GM23338 (cell line): Measurements from ENCODE around the gene FUT1. TPM values are rescaled to one million over a fixed set of nuclear protein-coding genes. Genes with fewer than 3 reads are reported as not detected.

Experiments used
- ATAC-seq: fragments of 200-7000 bp; cut with Tn5 transposase; 3 replicates; pipeline ENCODE4 v1.9.1; 2020
- DNase-seq: peaks from one replicate; pipeline ENCODE4 v3.0.0-alpha.2; 2015; ENCODE audit warnings: low spot score
- H2AFZ ChIP-seq: fragments of 200-600 bp; sonication (generic); 2 replicates; pipeline ENCODE4 v1.8.0; 2016; ENCODE audit warnings: antibody characterized with exemption, mild to moderate bottlenecking, moderate library complexity
- H3F3A ChIP-seq: fragments of 200-600 bp; sonication (generic); replicated peaks from 2 replicates; pipeline ENCODE4 v1.8.0; 2017; ENCODE audit warnings: antibody characterized with exemption, mixed run types, low read depth
- H3K27ac ChIP-seq: fragments of 200-600 bp; sonication (generic); 2 replicates; pipeline ENCODE4 v1.6.1; 2016; ENCODE audit warnings: low read depth
- H3K27me3 ChIP-seq: fragments of 200-600 bp; sonication (generic); 2 replicates; pipeline ENCODE4 v1.8.0; 2016; ENCODE audit warnings: mild to moderate bottlenecking, mixed run types, moderate library complexity; ENCODE audit not compliant: insufficient read depth
- H3K36me3 ChIP-seq: fragments of 200-600 bp; sonication (generic); 2 replicates; pipeline ENCODE4 v1.8.0; 2016; ENCODE audit warnings: mild to moderate bottlenecking; ENCODE audit not compliant: insufficient read depth
- H3K4me1 ChIP-seq: fragments of 200-600 bp; sonication (generic); 2 replicates; pipeline ENCODE4 v1.8.0; 2016; ENCODE audit warnings: mild to moderate bottlenecking, moderate library complexity; ENCODE audit not compliant: insufficient read depth
- H3K4me2 ChIP-seq: fragments of 200-600 bp; sonication (generic); 2 replicates; pipeline ENCODE4 v1.7.1; 2017; ENCODE audit warnings: mixed run types
- H3K4me3 ChIP-seq: fragments of 200-600 bp; sonication (generic); 2 replicates; pipeline ENCODE4 v1.6.1; 2016; ENCODE audit warnings: mixed run types
- H3K79me2 ChIP-seq: fragments of 200-600 bp; sonication (generic); replicated peaks from 2 replicates; pipeline ENCODE4 v1.8.0; 2017; ENCODE audit warnings: mild to moderate bottlenecking; ENCODE audit not compliant: insufficient read depth
- H3K9me2 ChIP-seq: fragments of 200-600 bp; sonication (generic); 2 replicates; pipeline ENCODE4 v1.8.0; 2017; ENCODE audit not compliant: insufficient read depth
- H4K20me1 ChIP-seq: fragments of 200-600 bp; sonication (generic); replicated peaks from 2 replicates; pipeline ENCODE4 v1.8.0; 2017; ENCODE audit warnings: mild to moderate bottlenecking; ENCODE audit not compliant: insufficient read depth
- H3K27ac Mint-ChIP-seq: 2 replicates; pipeline ENCODE4 v1.8.0; 2020; ENCODE audit warnings: inconsistent platforms, mild to moderate bottlenecking, moderate library complexity, mixed read lengths
- H3K27me3 Mint-ChIP-seq: 3 replicates; pipeline ENCODE4 v1.8.0; 2022; ENCODE audit warnings: low read depth, mild to moderate bottlenecking, moderate library complexity, mixed read lengths, inconsistent platforms; ENCODE audit not compliant: insufficient read depth, poor library complexity
- H3K36me3 Mint-ChIP-seq: 3 replicates; pipeline ENCODE4 v1.8.0; 2021; ENCODE audit warnings: low read depth, mild to moderate bottlenecking, inconsistent platforms, moderate library complexity, mixed read lengths
- H3K4me1 Mint-ChIP-seq: 3 replicates; pipeline ENCODE4 v1.8.0; 2020; ENCODE audit warnings: mild to moderate bottlenecking, inconsistent platforms, mixed read lengths
- H3K4me3 Mint-ChIP-seq: 3 replicates; pipeline ENCODE4 v1.8.0; 2021; ENCODE audit warnings: moderate library complexity, mild to moderate bottlenecking, inconsistent platforms, mixed read lengths
- H3K9me3 Mint-ChIP-seq: 3 replicates; pipeline ENCODE4 v1.8.0; 2020; ENCODE audit warnings: moderate library complexity, mild to moderate bottlenecking, inconsistent platforms, mixed read lengths
- CREB1 ChIP-seq: fragments of 250-450 bp; sonication (Bioruptor Pico); IDR thresholded peaks from 2 replicates; pipeline ENCODE4 v1.5.0; 2020; ENCODE audit warnings: low read depth, mild to moderate bottlenecking, moderate library complexity
- JUNB ChIP-seq: IDR thresholded peaks from one replicate; pipeline ENCODE4 v1.6.1; 2016; ENCODE audit warnings: antibody characterized with exemption; ENCODE audit not compliant: unreplicated experiment
- NANOG ChIP-seq: IDR thresholded peaks from 2 replicates; pipeline ENCODE4 v1.6.1; 2016; ENCODE audit warnings: antibody characterized with exemption, borderline replicate concordance
- POLR2AphosphoS5 ChIP-seq: IDR thresholded peaks from 2 replicates; pipeline ENCODE4 v1.6.1; 2016; ENCODE audit warnings: antibody characterized with exemption, low read depth
- polyA plus RNA-seq: library from polyadenylated mRNA; unstranded; fragments of >200 nt; fragmentation: Nextera tagmentation; extraction: Ambion mirVana; gene quantifications from 2 replicates; pipeline ENCODE4 v1.2.1, GENCODE V29; 2016
- total RNA-seq: library from RNA; depleted of rRNA; stranded (reverse); fragments of >200 nt; shearing (Covaris generic); gene quantifications from 2 replicates; pipeline ENCODE4 v1.2.3, GENCODE V29; 2014
- TF ChIP-seq, protein P1 (sequence below): IDR thresholded peaks from 2 replicates; pipeline ENCODE4 v1.6.1; 2016; ENCODE audit warnings: antibody characterized with exemption
- TF ChIP-seq, protein P2 (sequence below), 2 experiments: fragments of 200-600 bp in 1 of 2; sonication (generic) in 1 of 2; conservative IDR thresholded peaks; 2 replicates each; pipeline versions ENCODE4 v1.5.1 to v1.6.1; 2016 to 2017; ENCODE audit warnings: antibody characterized with exemption in 2 of 2, low read depth in 2 of 2, mild to moderate bottlenecking in 2 of 2, moderate library complexity in 1 of 2

The FUT1 gene
- total and polyA plus RNA-seq, 2 experiments from 2014 or later, result 4.4 to 20.8 TPM

DNA sequence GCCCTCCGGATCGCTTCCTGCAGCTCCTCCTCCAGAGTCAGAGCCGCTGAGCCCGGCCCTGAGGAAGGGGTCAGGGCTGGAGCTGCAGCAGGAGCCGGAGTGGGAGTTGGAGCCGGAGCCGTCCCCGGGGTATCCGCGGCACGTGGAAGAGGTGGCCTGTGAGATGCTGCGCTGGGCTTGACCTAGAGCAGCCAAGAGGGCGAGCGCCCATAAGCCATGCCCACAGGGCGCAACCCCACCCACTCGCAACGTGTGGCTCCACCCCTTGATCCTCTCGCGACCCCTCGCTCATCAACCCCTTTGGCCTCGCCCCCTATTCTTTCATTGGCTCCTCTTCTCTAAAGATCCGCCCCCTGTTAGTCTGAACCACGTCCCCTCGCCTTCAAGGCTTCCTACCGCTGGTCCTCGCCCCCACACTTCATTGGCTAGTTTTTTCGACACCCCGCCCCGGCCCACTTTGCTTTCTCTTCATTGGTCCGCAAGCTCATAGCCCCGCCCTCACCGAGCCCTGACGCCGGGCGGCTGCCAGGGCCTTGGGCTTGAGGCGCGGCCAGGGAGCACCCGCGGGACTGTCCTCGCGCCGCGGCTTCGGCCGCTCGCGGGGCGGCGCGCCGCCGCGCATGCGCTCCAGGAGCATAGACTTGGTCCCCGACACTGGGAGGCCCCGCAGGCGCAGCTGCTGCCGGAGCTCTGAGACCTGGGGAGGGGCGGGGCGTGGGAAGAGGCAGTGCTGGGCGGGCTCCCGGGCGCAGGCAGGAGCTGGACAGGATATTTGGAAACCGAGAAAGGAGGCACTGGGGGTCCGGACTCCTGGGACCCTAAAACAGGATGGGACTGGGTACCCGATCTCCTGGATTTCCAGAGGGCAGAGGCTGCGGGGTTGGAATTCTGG is 38.3 kb downstream of the FUT1 start:
- Histone ChIP-seq H2AFZ (peak overlapping the region; percentile 54; the same call in 1 of the 2 replicates), H3K27me3 (no peaks in the 10 kb centered on the region), H3F3A (peaks cover 10% of the 10 kb centered on the region; the same call in 1 of the 2 replicates), H3K9me2 (no peaks in the 10 kb centered on the region), H3K4me3 (peak overlapping the region; percentile 85), H4K20me1 (no peaks in the 10 kb centered on the region), H3K79me2 (no peaks in the 10 kb centered on the region), H3K4me2 (peak overlapping the region; percentile 92), H3K36me3 (no peaks in the 10 kb centered on the region), H3K4me1 (peaks cover 33% of the 10 kb centered on the region), H3K27ac (peak overlapping the region; percentile 78; the same call in 1 of the 2 replicates)
- TF ChIP-seq NANOG (no peak), POLR2AphosphoS5 (peak; percentile 57), JUNB (no peak), CREB1 (CRISPR knock-in tag) (peak; percentile 47; the same call in 1 of the 2 replicates)
- DNase-seq (peak; percentile 100), ATAC-seq (peak; percentile 82)
- no peak overlapping the region for H3K27ac Mint-ChIP-seq
- peaks cover 10% of the 10 kb centered on the region; the same call in 2 of the 3 replicates for H3K9me3 Mint-ChIP-seq
- peaks cover 32% of the 10 kb centered on the region for H3K4me1 Mint-ChIP-seq
- peaks cover 7% of the 10 kb centered on the region; the same call in 2 of the 3 replicates for H3K36me3 Mint-ChIP-seq
- H3K4me3 Mint-ChIP-seq, result peak overlapping the region; percentile 87
- peaks cover 24% of the 10 kb centered on the region for H3K27me3 Mint-ChIP-seq

DNA sequence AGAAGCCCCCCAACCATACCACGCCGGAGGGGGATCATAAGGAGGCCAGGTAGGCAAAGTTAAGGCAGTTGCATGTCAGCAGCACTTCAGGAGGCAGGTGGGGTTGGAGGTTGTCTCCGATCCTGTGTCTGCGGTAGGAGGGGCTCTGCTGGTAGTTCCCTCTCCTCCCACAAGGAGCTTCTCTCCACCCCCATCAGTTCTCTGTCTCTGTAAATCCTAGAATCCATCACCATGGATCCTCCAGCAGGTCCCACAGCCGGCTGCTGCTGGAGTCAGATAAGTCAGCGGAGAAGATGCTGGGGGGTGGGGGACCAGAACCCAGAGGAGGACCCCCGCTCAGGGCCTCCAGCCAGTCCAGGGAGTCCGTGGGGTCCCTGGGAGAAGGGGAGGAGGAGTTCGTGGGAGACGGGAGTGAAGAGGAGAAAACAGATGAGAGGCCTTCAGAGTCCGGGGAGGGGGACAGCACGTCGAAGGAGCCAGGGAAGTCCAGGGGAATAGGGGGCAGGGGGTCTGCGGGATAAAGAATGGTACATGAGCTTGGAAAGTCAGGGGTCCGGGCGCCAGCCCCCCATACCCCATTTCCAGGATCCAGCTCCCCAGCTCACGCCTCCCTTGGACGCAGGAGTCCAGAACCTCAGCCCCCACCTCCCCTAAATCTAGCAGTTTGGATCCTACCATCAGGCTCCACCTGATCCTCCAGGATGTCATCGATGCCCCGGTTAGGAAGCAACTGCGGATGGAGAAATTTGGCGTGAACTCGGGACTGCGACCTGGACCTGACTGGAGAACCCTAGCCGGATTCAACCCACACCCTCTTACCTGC is 39.2 kb downstream of the FUT1 start:
- H3K4me2 ChIP-seq, result peak overlapping the region; percentile 92
- H2AFZ ChIP-seq, result peak overlapping the region; percentile 54; the same call in 1 of the 2 replicates
- Mint-ChIP-seq H3K27ac (no peak overlapping the region), H3K36me3 (peaks cover 7% of the 10 kb centered on the region; the same call in 2 of the 3 replicates), H3K4me3 (peak overlapping the region; percentile 87), H3K9me3 (peaks cover 9% of the 10 kb centered on the region; the same call in 2 of the 3 replicates), H3K27me3 (peaks cover 21% of the 10 kb centered on the region), H3K4me1 (peaks cover 30% of the 10 kb centered on the region)
- H3K36me3 ChIP-seq, result no peaks in the 10 kb centered on the region
- H3K79me2 ChIP-seq, result no peaks in the 10 kb centered on the region
- H3K4me3 ChIP-seq, result peak overlapping the region; percentile 85
- H3K27me3 ChIP-seq, result no peaks in the 10 kb centered on the region
- peaks cover 14% of the 10 kb centered on the region; the same call in 1 of the 2 replicates for H3F3A ChIP-seq
- DNase-seq (peak; percentile 84), ATAC-seq (peak; percentile 57)
- H4K20me1 ChIP-seq, result no peaks in the 10 kb centered on the region
- no peak overlapping the region for H3K27ac ChIP-seq
- peaks cover 30% of the 10 kb centered on the region; the same call in 1 of the 2 replicates for H3K4me1 ChIP-seq
- H3K9me2 ChIP-seq, result no peaks in the 10 kb centered on the region
- TF ChIP-seq, protein P1, sequence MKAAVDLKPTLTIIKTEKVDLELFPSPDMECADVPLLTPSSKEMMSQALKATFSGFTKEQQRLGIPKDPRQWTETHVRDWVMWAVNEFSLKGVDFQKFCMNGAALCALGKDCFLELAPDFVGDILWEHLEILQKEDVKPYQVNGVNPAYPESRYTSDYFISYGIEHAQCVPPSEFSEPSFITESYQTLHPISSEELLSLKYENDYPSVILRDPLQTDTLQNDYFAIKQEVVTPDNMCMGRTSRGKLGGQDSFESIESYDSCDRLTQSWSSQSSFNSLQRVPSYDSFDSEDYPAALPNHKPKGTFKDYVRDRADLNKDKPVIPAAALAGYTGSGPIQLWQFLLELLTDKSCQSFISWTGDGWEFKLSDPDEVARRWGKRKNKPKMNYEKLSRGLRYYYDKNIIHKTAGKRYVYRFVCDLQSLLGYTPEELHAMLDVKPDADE, result no peak
- TF ChIP-seq, protein P2, sequence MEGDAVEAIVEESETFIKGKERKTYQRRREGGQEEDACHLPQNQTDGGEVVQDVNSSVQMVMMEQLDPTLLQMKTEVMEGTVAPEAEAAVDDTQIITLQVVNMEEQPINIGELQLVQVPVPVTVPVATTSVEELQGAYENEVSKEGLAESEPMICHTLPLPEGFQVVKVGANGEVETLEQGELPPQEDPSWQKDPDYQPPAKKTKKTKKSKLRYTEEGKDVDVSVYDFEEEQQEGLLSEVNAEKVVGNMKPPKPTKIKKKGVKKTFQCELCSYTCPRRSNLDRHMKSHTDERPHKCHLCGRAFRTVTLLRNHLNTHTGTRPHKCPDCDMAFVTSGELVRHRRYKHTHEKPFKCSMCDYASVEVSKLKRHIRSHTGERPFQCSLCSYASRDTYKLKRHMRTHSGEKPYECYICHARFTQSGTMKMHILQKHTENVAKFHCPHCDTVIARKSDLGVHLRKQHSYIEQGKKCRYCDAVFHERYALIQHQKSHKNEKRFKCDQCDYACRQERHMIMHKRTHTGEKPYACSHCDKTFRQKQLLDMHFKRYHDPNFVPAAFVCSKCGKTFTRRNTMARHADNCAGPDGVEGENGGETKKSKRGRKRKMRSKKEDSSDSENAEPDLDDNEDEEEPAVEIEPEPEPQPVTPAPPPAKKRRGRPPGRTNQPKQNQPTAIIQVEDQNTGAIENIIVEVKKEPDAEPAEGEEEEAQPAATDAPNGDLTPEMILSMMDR (conservative IDR thresholded peaks at IDR 0.05; ENCODE audit: low read depth in 2 of 2), result peak; percentile 10 to 42; a peak in 2 of 4 replicates
